GM23248 (cell line): ENCODE data around the gene MYO15A. TPM values are rescaled to one million over a fixed set of nuclear protein-coding genes. Genes with fewer than 3 reads are reported as not detected.

Experiments used
- DNase-seq: peaks from one replicate; pipeline ENCODE4 v3.0.0-alpha.2; 2015
- H2AFZ ChIP-seq: fragments of 200-600 bp; sonication (generic); 2 replicates; pipeline ENCODE4 v1.6.1; 2016; ENCODE audit warnings: antibody characterized with exemption
- H3F3A ChIP-seq: fragments of 200-600 bp; sonication (generic); 2 replicates; pipeline ENCODE4 v1.6.1; 2016; ENCODE audit warnings: mild to moderate bottlenecking, antibody characterized with exemption, mixed run types; ENCODE audit not compliant: insufficient read depth
- H3K27ac ChIP-seq: fragments of 200-600 bp; sonication (generic); 2 replicates; pipeline ENCODE4 v1.5.1; 2016; ENCODE audit warnings: mild to moderate bottlenecking
- H3K27me3 ChIP-seq: fragments of 200-600 bp; sonication (generic); replicated peaks from 2 replicates; pipeline ENCODE4 v1.6.1; 2016; ENCODE audit warnings: mild to moderate bottlenecking; ENCODE audit not compliant: insufficient read depth
- H3K36me3 ChIP-seq: fragments of 200-600 bp; sonication (generic); 2 replicates; pipeline ENCODE4 v1.6.1; 2016; ENCODE audit warnings: low read depth, mild to moderate bottlenecking
- H3K4me1 ChIP-seq: fragments of 200-600 bp; sonication (generic); 2 replicates; pipeline ENCODE4 v1.6.1; 2016; ENCODE audit warnings: mild to moderate bottlenecking; ENCODE audit not compliant: insufficient read depth
- H3K4me2 ChIP-seq: fragments of 200-600 bp; sonication (generic); one replicate; pipeline ENCODE4 v1.6.1; 2016; ENCODE audit warnings: mild to moderate bottlenecking; ENCODE audit not compliant: unreplicated experiment
- H3K4me3 ChIP-seq: fragments of 200-600 bp; sonication (generic); 2 replicates; pipeline ENCODE4 v1.5.1; 2016; ENCODE audit warnings: mild to moderate bottlenecking
- H3K79me2 ChIP-seq: fragments of 200-600 bp; sonication (generic); 2 replicates; pipeline ENCODE4 v1.6.1; 2016; ENCODE audit warnings: mild to moderate bottlenecking; ENCODE audit not compliant: insufficient read depth
- H3K9ac ChIP-seq: fragments of 200-600 bp; sonication (generic); 2 replicates; pipeline ENCODE4 v1.6.1; 2016; ENCODE audit warnings: mild to moderate bottlenecking
- H3K9me2 ChIP-seq: fragments of 200-600 bp; sonication (generic); 2 replicates; pipeline ENCODE4 v1.6.1; 2016; ENCODE audit warnings: mixed run types, mild to moderate bottlenecking, moderate library complexity; ENCODE audit not compliant: insufficient read depth
- H3K9me3 ChIP-seq: fragments of 200-600 bp; sonication (generic); one replicate; pipeline ENCODE4 v1.6.1; 2017; ENCODE audit warnings: low read depth
- H4K20me1 ChIP-seq: fragments of 200-600 bp; sonication (generic); 2 replicates; pipeline ENCODE4 v1.6.0; 2016; ENCODE audit not compliant: insufficient read depth
- EZH2 ChIP-seq: fragments of 200-600 bp; sonication (generic); IDR thresholded peaks from 2 replicates; pipeline ENCODE4 v1.6.1; 2018; ENCODE audit warnings: antibody characterized with exemption, mild to moderate bottlenecking; ENCODE audit not compliant: insufficient read depth, poor library complexity, severe bottlenecking
- EZH2phosphoT487 ChIP-seq: fragments of 200-600 bp; sonication (generic); IDR thresholded peaks from 2 replicates; pipeline ENCODE4 v1.6.1; 2018; ENCODE audit warnings: antibody characterized with exemption, moderate library complexity, mild to moderate bottlenecking, low read depth; ENCODE audit not compliant: insufficient read depth
- WGBS, 2 experiments: methylation state at CpG; one replicate each; pipeline ENCODE4 v1.1.6; 2015 to 2017; ENCODE audit warnings: low lambda C conversion rate in 2 of 2, low coverage in 1 of 2; ENCODE audit errors: missing lambda C conversion rate in 2 of 2; 5-methylcytosine and 5-hydroxymethylcytosine counted together
- in situ Hi-C: fragments of 300-500 bp; cut with MboI; formaldehyde crosslinking; loops from 2 replicates; pipeline ENCODE4 v1.15.0; 2020
- polyA plus RNA-seq: library from polyadenylated mRNA; unstranded; fragments of >200 nt; fragmentation: Nextera tagmentation; extraction: Ambion mirVana; gene quantifications from 2 replicates; pipeline ENCODE4 v1.2.1, GENCODE V29; 2016
- total RNA-seq: library from RNA; depleted of rRNA; stranded (reverse); fragments of >200 nt; shearing (Covaris generic); gene quantifications from 2 replicates; pipeline ENCODE4 v1.2.3, GENCODE V29; 2014

The MYO15A gene
- total and polyA plus RNA-seq, 2 experiments from 2014 or later = 0.54 to 0.70 TPM

GRCh38 chr17:18172531-18173278, 64.1 kb downstream of the MYO15A start:
- Histone ChIP-seq H3K36me3 (no peaks in the 10 kb centered on the region), H3K9me3 (no peaks in the 10 kb centered on the region), H3K9ac (no peak overlapping the region), H2AFZ (no peak overlapping the region), H3K27me3 (no peaks in the 10 kb centered on the region), H3K4me3 (no peak overlapping the region), H3K9me2 (no peaks in the 10 kb centered on the region), H3K79me2 (no peaks in the 10 kb centered on the region), H3K4me2 (no peak overlapping the region), H3K27ac (no peak overlapping the region), H3F3A (no peaks in the 10 kb centered on the region), H4K20me1 (no peaks in the 10 kb centered on the region), H3K4me1 (no peaks in the 10 kb centered on the region)
- no peak for TF ChIP-seq EZH2phosphoT487
- TF ChIP-seq EZH2 = no peak
- DNase-seq = no peak
- in situ Hi-C loops = no loop called here
- WGBS, 2 experiments = 83% methylated on average over 3 of the region's 3 CpGs

- H3K27me3 ChIP-seq = no peaks in the 10 kb centered on the region
- no peaks in the 10 kb centered on the region for H3F3A ChIP-seq
- no peak overlapping the region for H3K9ac ChIP-seq
- H3K4me3 ChIP-seq = no peak overlapping the region
- no peaks in the 10 kb centered on the region for H3K4me1 ChIP-seq
- H2AFZ ChIP-seq = no peak overlapping the region
- no peak overlapping the region for H3K27ac ChIP-seq
- DNase-seq = no peak
- no peaks in the 10 kb centered on the region for H3K79me2 ChIP-seq
- H3K4me2 ChIP-seq = no peak overlapping the region
- H3K9me3 ChIP-seq = no peaks in the 10 kb centered on the region
- H4K20me1 ChIP-seq = no peaks in the 10 kb centered on the region
- H3K36me3 ChIP-seq = no peaks in the 10 kb centered on the region
- TF ChIP-seq EZH2 (no peak), EZH2phosphoT487 (no peak)
- in situ Hi-C loops = no loop called here
- 94% methylated on average over 14 of the region's 14 CpGs for WGBS, 2 experiments
- no peaks in the 10 kb centered on the region for H3K9me2 ChIP-seq
Measured at GRCh38 chr17:18173740-18174139, 65.2 kb downstream of the MYO15A start.

- WGBS, 2 experiments = 71 to 75% methylated on average over 7 of the region's 7 CpGs
Measured at GRCh38 chr17:18176176-18176575, 67.6 kb downstream of the MYO15A start.

GRCh38 chr17:18177133-18177532, 68.6 kb downstream of the MYO15A start:
- Histone ChIP-seq H3K4me1 (peaks cover 17% of the 10 kb centered on the region), H3K27me3 (no peaks in the 10 kb centered on the region), H3F3A (peaks cover 7% of the 10 kb centered on the region), H3K9me3 (no peaks in the 10 kb centered on the region), H4K20me1 (no peaks in the 10 kb centered on the region), H3K4me2 (no peak overlapping the region), H3K27ac (no peak overlapping the region), H3K79me2 (no peaks in the 10 kb centered on the region), H3K4me3 (no peak overlapping the region), H2AFZ (no peak overlapping the region), H3K9ac (no peak overlapping the region), H3K9me2 (no peaks in the 10 kb centered on the region), H3K36me3 (no peaks in the 10 kb centered on the region)
- DNase-seq = no peak
- TF ChIP-seq EZH2 (no peak), EZH2phosphoT487 (no peak)
- in situ Hi-C loops = no loop called here

More at GRCh38 chr17:18176176-18176575, 67.6 kb downstream of the MYO15A start:
- no peak overlapping the region for H3K4me2 ChIP-seq
- H3F3A ChIP-seq = no peaks in the 10 kb centered on the region
- DNase-seq = no peak
- peaks cover 7% of the 10 kb centered on the region for H3K4me1 ChIP-seq
- H3K27ac ChIP-seq = no peak overlapping the region
- H3K9ac ChIP-seq = no peak overlapping the region
- no peaks in the 10 kb centered on the region for H3K9me2 ChIP-seq
- no peak for TF ChIP-seq EZH2
- TF ChIP-seq EZH2phosphoT487 = no peak
- H3K79me2 ChIP-seq = no peaks in the 10 kb centered on the region
- no peak overlapping the region for H2AFZ ChIP-seq
- H3K36me3 ChIP-seq = no peaks in the 10 kb centered on the region
- no peaks in the 10 kb centered on the region for H3K9me3 ChIP-seq
- H3K4me3 ChIP-seq = no peak overlapping the region
- in situ Hi-C loops = no loop called here
- no peaks in the 10 kb centered on the region for H3K27me3 ChIP-seq
- H4K20me1 ChIP-seq = no peaks in the 10 kb centered on the region
